PFSK-1 (cell line): ENCODE results near the gene CPVL.

Source experiments
- FOXP2 ChIP-seq: optimal IDR thresholded peaks from 2 replicates; pipeline ENCODE3; 2011; ENCODE audit warnings: borderline replicate concordance, control low read depth, inconsistent platforms; ENCODE audit not compliant: insufficient read depth; ENCODE audit errors: extremely low read length, extremely low read depth
- POLR2AphosphoS5 ChIP-seq: IDR thresholded peaks from 2 replicates; pipeline ENCODE4 v1.6.1; 2012; ENCODE audit warnings: low read depth, mild to moderate bottlenecking, control low read depth, low read length, moderate library complexity
- SIN3A ChIP-seq: IDR thresholded peaks from 2 replicates; pipeline ENCODE4 v1.6.1; 2012; ENCODE audit warnings: mild to moderate bottlenecking, low read length, moderate library complexity, borderline replicate concordance; ENCODE audit not compliant: insufficient read depth
- TAF1 ChIP-seq: IDR thresholded peaks from 2 replicates; pipeline ENCODE4 v1.6.1; 2012; ENCODE audit warnings: low read length, control low read depth, borderline replicate concordance; ENCODE audit not compliant: insufficient read depth
- TF ChIP-seq, protein P1 (sequence below), 2 experiments: IDR thresholded peaks; 2 replicates each; pipeline versions ENCODE4 v1.6.1 to v1.8.0; 2011 to 2012; ENCODE audit warnings: low read depth in 2 of 2, low read length in 2 of 2, control low read depth in 1 of 2, inconsistent platforms in 1 of 2, mild to moderate bottlenecking in 1 of 2, moderate library complexity in 1 of 2; ENCODE audit not compliant: insufficient read depth in 1 of 2

DNA sequence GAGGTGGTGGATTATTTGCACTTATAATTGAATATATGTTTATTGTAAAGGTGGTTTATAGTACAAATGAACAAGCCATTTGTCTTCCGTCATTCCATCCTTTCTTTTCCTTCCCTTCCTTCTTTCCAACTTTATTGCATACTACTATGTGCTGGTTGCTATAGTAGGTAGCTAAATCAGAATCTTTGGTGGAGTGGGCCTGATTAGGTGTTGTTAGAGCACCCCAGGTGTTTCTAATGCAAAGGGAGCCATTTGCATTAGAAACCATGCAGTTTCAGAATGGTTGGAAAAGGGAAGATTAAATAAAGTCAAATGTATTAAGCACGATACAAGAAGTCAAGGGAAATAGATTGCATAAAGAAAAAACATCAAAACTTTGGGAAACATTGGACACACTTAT, 99.4 kb downstream of the CPVL start:
- TF ChIP-seq POLR2AphosphoS5 (no peak), TAF1 (no peak), SIN3A (no peak), FOXP2 (no peak)
- TF ChIP-seq, protein P1, sequence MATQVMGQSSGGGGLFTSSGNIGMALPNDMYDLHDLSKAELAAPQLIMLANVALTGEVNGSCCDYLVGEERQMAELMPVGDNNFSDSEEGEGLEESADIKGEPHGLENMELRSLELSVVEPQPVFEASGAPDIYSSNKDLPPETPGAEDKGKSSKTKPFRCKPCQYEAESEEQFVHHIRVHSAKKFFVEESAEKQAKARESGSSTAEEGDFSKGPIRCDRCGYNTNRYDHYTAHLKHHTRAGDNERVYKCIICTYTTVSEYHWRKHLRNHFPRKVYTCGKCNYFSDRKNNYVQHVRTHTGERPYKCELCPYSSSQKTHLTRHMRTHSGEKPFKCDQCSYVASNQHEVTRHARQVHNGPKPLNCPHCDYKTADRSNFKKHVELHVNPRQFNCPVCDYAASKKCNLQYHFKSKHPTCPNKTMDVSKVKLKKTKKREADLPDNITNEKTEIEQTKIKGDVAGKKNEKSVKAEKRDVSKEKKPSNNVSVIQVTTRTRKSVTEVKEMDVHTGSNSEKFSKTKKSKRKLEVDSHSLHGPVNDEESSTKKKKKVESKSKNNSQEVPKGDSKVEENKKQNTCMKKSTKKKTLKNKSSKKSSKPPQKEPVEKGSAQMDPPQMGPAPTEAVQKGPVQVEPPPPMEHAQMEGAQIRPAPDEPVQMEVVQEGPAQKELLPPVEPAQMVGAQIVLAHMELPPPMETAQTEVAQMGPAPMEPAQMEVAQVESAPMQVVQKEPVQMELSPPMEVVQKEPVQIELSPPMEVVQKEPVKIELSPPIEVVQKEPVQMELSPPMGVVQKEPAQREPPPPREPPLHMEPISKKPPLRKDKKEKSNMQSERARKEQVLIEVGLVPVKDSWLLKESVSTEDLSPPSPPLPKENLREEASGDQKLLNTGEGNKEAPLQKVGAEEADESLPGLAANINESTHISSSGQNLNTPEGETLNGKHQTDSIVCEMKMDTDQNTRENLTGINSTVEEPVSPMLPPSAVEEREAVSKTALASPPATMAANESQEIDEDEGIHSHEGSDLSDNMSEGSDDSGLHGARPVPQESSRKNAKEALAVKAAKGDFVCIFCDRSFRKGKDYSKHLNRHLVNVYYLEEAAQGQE (IDR thresholded peaks at IDR 0.05; ENCODE audit: insufficient read depth in 1 of 2, low read depth in 2 of 2, low read length in 2 of 2): no peak
